HCT116 (cell line): ENCODE data around the gene CIROP. TPM values are rescaled to one million over a fixed set of nuclear protein-coding genes. Genes with fewer than 3 reads are reported as not detected.

ENCODE experiments used
- ATAC-seq: fragments of 200-7000 bp; cut with Tn5 transposase; 2 replicates; pipeline ENCODE4 v1.9.1; 2020; ENCODE audit warnings: mild to moderate bottlenecking, moderate library complexity
- BruUV-seq: library from RNA; stranded (reverse); fragments of 400-500 nt; replicated peaks from 2 replicates; lab custom pipeline; 2021; lab: Mats Ljungman, UMichigan
- CTCF ChIA-PET: fragments of 300-600 bp; sonication (Branson Sonifier 250); formaldehyde crosslinking; loops from one replicate; lab custom pipeline; 2021; ENCODE audit warnings: antibody characterized with exemption; lab: Charles Lee
- POLR2A ChIA-PET: fragments of 300-600, 350-600 bp; sonication (Branson Sonifier 250); formaldehyde crosslinking; loops from one replicate; lab custom pipeline; 2021; ENCODE audit warnings: antibody characterized with exemption; lab: Charles Lee
- RAD21 ChIA-PET, 2 experiments: fragments of 300-600 bp; sonication (Branson Sonifier 250); formaldehyde crosslinking; loops; one replicate each; lab custom pipeline; 2023; ENCODE audit warnings: low total read pairs in 2 of 2; ENCODE audit not compliant: uncharacterized antibody in 2 of 2, unreplicated experiment in 2 of 2, low non-redundant PET in 1 of 2; lab: Charles Lee
- DNase-seq: peaks from one replicate; pipeline ENCODE4 v3.0.0-alpha.2; 2010; ENCODE audit warnings: low read depth, low spot score
- H2AFZ ChIP-seq: fragments of 200-600 bp; shearing (Covaris generic), sonication (generic); 2 replicates; pipeline ENCODE4 v1.6.1; 2017; ENCODE audit warnings: low read depth, mixed run types, mixed read lengths, antibody characterized with exemption, low read length; ENCODE audit not compliant: poor library complexity, severe bottlenecking
- H3K27ac ChIP-seq: 2 replicates; pipeline ENCODE4 v1.5.1; 2012; ENCODE audit warnings: low read depth, low read length
- H3K27me3 ChIP-seq: fragments of 200-600 bp; sonication (generic); 2 replicates; pipeline ENCODE4 v1.6.1; 2016; ENCODE audit warnings: mixed run types, low read length, mixed read lengths; ENCODE audit not compliant: insufficient read depth
- H3K36me3 ChIP-seq, 2 experiments: fragments of 200-500 bp in 1 of 2; fragments of 200-600 bp in 1 of 2; sonication (Bioruptor generic) in 1 of 2; sonication (generic) in 1 of 2; 2 replicates each; pipeline versions ENCODE4 v1.5.1 to v1.6.1; 2014 to 2016; ENCODE audit warnings: low read length in 2 of 2, inconsistent platforms in 1 of 2, mixed read lengths in 1 of 2, mixed run types in 1 of 2; ENCODE audit not compliant: insufficient read depth in 2 of 2, control insufficient read depth in 1 of 2
- H3K4me1 ChIP-seq, 2 experiments: fragments of 200-600 bp in 1 of 2; sonication (generic) in 1 of 2; 2 replicates each; pipeline versions ENCODE4 v1.5.1 to v1.6.1; 2012 to 2017; ENCODE audit warnings: low read length in 2 of 2, inconsistent platforms in 1 of 2, mild to moderate bottlenecking in 1 of 2, mixed read lengths in 1 of 2, mixed run types in 1 of 2, moderate library complexity in 1 of 2; ENCODE audit not compliant: insufficient read depth in 2 of 2, control insufficient read depth in 1 of 2
- H3K4me2 ChIP-seq: fragments of 200-600 bp; sonication (generic); 2 replicates; pipeline ENCODE4 v1.6.1; 2017; ENCODE audit warnings: mixed run types, low read length, mixed read lengths
- H3K4me3 ChIP-seq, 2 experiments: fragments of 200-600 bp in 1 of 2; sonication (generic) in 1 of 2; replicated peaks in 1 of 2; 2 replicates each; pipeline ENCODE4 v1.5.1; 2011 to 2016; ENCODE audit warnings: low read length in 2 of 2, control low read depth in 1 of 2, low read depth in 1 of 2, mild to moderate bottlenecking in 1 of 2, mixed read lengths in 1 of 2, mixed run types in 1 of 2
- H3K79me2 ChIP-seq: fragments of 200-600 bp; sonication (generic); 2 replicates; pipeline ENCODE4 v1.6.1; 2017; ENCODE audit warnings: mild to moderate bottlenecking, mixed run types, low read length, moderate library complexity, mixed read lengths; ENCODE audit not compliant: insufficient read depth
- H3K9ac ChIP-seq: fragments of 200-600 bp; sonication (generic); 2 replicates; pipeline ENCODE4 v1.6.1; 2016; ENCODE audit warnings: low read length, mixed read lengths
- H3K9me2 ChIP-seq: fragments of 200-600 bp; sonication (generic), shearing (Covaris generic); 2 replicates; pipeline ENCODE4 v1.6.1; 2017; ENCODE audit warnings: mixed run types, mild to moderate bottlenecking, moderate library complexity; ENCODE audit not compliant: insufficient read depth
- H3K9me3 ChIP-seq, 2 experiments: fragments of 200-500 bp in 1 of 2; fragments of 200-600 bp in 1 of 2; sonication (Bioruptor generic) in 1 of 2; sonication (generic) in 1 of 2; 2 replicates each; pipeline ENCODE4 v1.6.1; 2014 to 2017; ENCODE audit warnings: low read length in 2 of 2, mixed read lengths in 2 of 2, inconsistent platforms in 1 of 2, low read depth in 1 of 2, mild to moderate bottlenecking in 1 of 2, mixed run types in 1 of 2, moderate library complexity in 1 of 2; ENCODE audit not compliant: control insufficient read depth in 1 of 2, insufficient read depth in 1 of 2
- H4K20me1 ChIP-seq: fragments of 200-600 bp; sonication (generic), shearing (Covaris generic); 2 replicates; pipeline ENCODE4 v1.6.1; 2017; ENCODE audit warnings: mixed run types, mild to moderate bottlenecking, moderate library complexity; ENCODE audit not compliant: insufficient read depth
- CBX3 ChIP-seq: IDR thresholded peaks from 2 replicates; pipeline ENCODE4 v1.6.1; 2012; ENCODE audit warnings: low read depth
- CEBPB ChIP-seq: IDR thresholded peaks from 2 replicates; pipeline ENCODE4 v1.6.1; 2012; ENCODE audit warnings: low read depth
- CTCF ChIP-seq, 3 experiments: fragments of 200-600 bp in 1 of 3; sonication (generic) in 1 of 3; IDR thresholded peaks in 2 of 3; conservative IDR thresholded peaks in 1 of 3; 2 replicates each; pipeline ENCODE4 v1.5.1; 2012 to 2017; ENCODE audit warnings: low read depth in 2 of 3, low read length in 2 of 3, antibody characterized with exemption in 1 of 3, borderline replicate concordance in 1 of 3, control low read depth in 1 of 3, mild to moderate bottlenecking in 1 of 3, mixed read lengths in 1 of 3, mixed run types in 1 of 3, moderate library complexity in 1 of 3; ENCODE audit not compliant: insufficient read depth in 1 of 3
- ELF1 ChIP-seq: IDR thresholded peaks from 2 replicates; pipeline ENCODE4 v1.6.1; 2012; ENCODE audit warnings: low read depth, borderline replicate concordance
- EZH2 ChIP-seq: fragments of 200-600 bp; sonication (generic); IDR thresholded peaks from 2 replicates; pipeline ENCODE4 v1.6.1; 2017; ENCODE audit warnings: antibody characterized with exemption, mixed run types
- EZH2phosphoT487 ChIP-seq: fragments of 200-600 bp; IDR thresholded peaks from 2 replicates; pipeline ENCODE4 v1.6.1; 2018; ENCODE audit warnings: antibody characterized with exemption, borderline replicate concordance
- FOSL1 ChIP-seq: IDR thresholded peaks from 2 replicates; pipeline ENCODE4 v1.6.1; 2012; ENCODE audit warnings: low read depth
- JUND ChIP-seq: IDR thresholded peaks from 2 replicates; pipeline ENCODE4 v1.6.1; 2012
- POLR2AphosphoS5 ChIP-seq: IDR thresholded peaks from 2 replicates; pipeline ENCODE4 v1.6.1; 2011; ENCODE audit warnings: mild to moderate bottlenecking, low read depth, low read length, moderate library complexity
- RAD21 ChIP-seq: IDR thresholded peaks from 2 replicates; pipeline ENCODE4 v1.6.1; 2012; ENCODE audit warnings: low read depth, mild to moderate bottlenecking
- SIN3A ChIP-seq: IDR thresholded peaks from 2 replicates; pipeline ENCODE4 v1.6.1; 2012; ENCODE audit warnings: low read depth
- SP1 ChIP-seq: IDR thresholded peaks from 2 replicates; pipeline ENCODE4 v1.6.1; 2012; ENCODE audit warnings: low read depth
- SRF ChIP-seq: IDR thresholded peaks from 2 replicates; pipeline ENCODE4 v1.6.1; 2012; ENCODE audit warnings: low read depth
- TCF7L2 ChIP-seq: IDR thresholded peaks from 2 replicates; pipeline ENCODE4 v1.7.0; 2011; ENCODE audit warnings: borderline replicate concordance, inconsistent platforms; ENCODE audit not compliant: insufficient read depth, insufficient read length; ENCODE audit errors: extremely low read depth
- ZBTB33 ChIP-seq: IDR thresholded peaks from 2 replicates; pipeline ENCODE4 v1.6.1; 2011; ENCODE audit warnings: mild to moderate bottlenecking, low read length, moderate library complexity; ENCODE audit not compliant: insufficient replicate concordance; ENCODE audit errors: extremely low read depth
- ZFX ChIP-seq: fragments of 450-650 bp; IDR thresholded peaks from 2 replicates; pipeline ENCODE4 v1.6.1; 2017
- intact Hi-C: fragments of 100-400 bp; cut with micrococcal nuclease; formaldehyde crosslinking; loops from 2 replicates; pipeline ENCODE4 v1.10.0; 2022
- total RNA-seq: library from RNA; stranded (reverse); gene quantifications from one replicate; pipeline ENCODE4 v1.2.1, GENCODE V29; 2021; ENCODE audit not compliant: unreplicated experiment
- TF ChIP-seq, protein P1 (sequence below): IDR thresholded peaks from 2 replicates; pipeline ENCODE4 v1.6.1; 2012

The CIROP gene
- total RNA-seq, 1 experiment from 2014 or later: not detected

GRCh38 chr14:23063601-23064000 is 41.2 kb downstream of the CIROP start:
- DNase-seq (no peak), ATAC-seq (no peak)
- H3K9me3 ChIP-seq: no peaks in the 10 kb centered on the region
- peaks cover 62 to 78% of the 10 kb centered on the region in 2 experiments for H3K36me3 ChIP-seq
- no peak overlapping the region for H3K4me2 ChIP-seq
- ChIA-PET CTCF (interaction anchor here (1.9 to 9.9 kb wide), 2 partner anchors 8 to 80 kb away, joined by 6 to 175 read pairs; partner anchors contain the start of gene AJUBA), RAD21 (no interaction called here), POLR2A (no interaction called here)
- H3K9me2 ChIP-seq: no peaks in the 10 kb centered on the region
- H3K27me3 ChIP-seq: no peaks in the 10 kb centered on the region
- no peaks in the 10 kb centered on the region for H4K20me1 ChIP-seq
- TF ChIP-seq JUND: no peak
- BruUV-seq: no TSS peak
- intact Hi-C loops: no loop called here
- H3K27ac ChIP-seq: 0 out of 2 replicates have a peak overlapping the region, but pooled peaks have one; percentile 2
- peaks cover 44% of the 10 kb centered on the region for H3K79me2 ChIP-seq
- H3K4me1 ChIP-seq: peaks cover 19 to 27% of the 10 kb centered on the region in 2 experiments; a peak in 3 of 4 replicates
- no peak overlapping the region for H3K9ac ChIP-seq
- no peak overlapping the region for H3K4me3 ChIP-seq
- no peak overlapping the region for H2AFZ ChIP-seq

DNA sequence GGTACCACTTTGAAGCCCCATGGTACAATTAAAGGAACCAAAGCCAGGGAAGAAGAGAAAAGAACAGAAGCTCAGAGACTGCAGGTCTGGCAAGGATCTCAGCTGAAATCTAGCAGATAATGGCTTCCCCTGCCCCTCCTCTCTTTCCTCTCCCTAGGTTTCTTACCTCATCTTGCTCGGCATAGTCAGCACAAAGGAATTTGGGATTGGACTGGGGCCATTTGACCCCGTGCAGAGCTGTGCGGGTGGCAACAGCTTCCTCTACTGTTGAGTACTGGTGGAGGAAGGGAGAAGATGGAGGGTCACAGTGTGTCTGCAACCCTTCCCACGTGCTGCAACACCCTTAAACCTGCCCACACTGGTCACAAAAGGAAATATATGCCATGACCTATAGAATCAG is 42.8 kb downstream of the CIROP start:
- Histone ChIP-seq H2AFZ (no peak overlapping the region), H3K9me3 (no peaks in the 10 kb centered on the region), H3K79me2 (peaks cover 28% of the 10 kb centered on the region), H3K9me2 (no peaks in the 10 kb centered on the region), H3K4me1 (peaks cover 15 to 35% of the 10 kb centered on the region in 2 experiments; a peak in 3 of 4 replicates), H3K9ac (peak overlapping the region; percentile 21), H3K4me2 (peak overlapping the region; percentile 58), H3K27me3 (no peaks in the 10 kb centered on the region), H3K36me3 (peaks cover 54 to 63% of the 10 kb centered on the region in 2 experiments), H3K27ac (peak overlapping the region; percentile 50), H3K4me3 (peak overlapping the region in 1 of 2 experiments; percentile 19; a peak in 2 of 4 replicates), H4K20me1 (no peaks in the 10 kb centered on the region)
- ChIA-PET CTCF (interaction anchor here (0.9 to 9.9 kb wide), 7 partner anchors 9 to 318 kb away, joined by 3 to 175 read pairs (median 6); partner anchors contain the start of gene AJUBA), RAD21 (interaction anchor here in 1 of 2 experiments (0.8 kb wide), 1 partner anchor 79 kb away, joined by 3 read pairs; the partner anchor contains the start of gene AJUBA), POLR2A (interaction anchor here (0.6 to 2.0 kb wide), 5 partner anchors 9 to 210 kb away, joined by 3 to 9 read pairs (median 3); partner anchors contain the start of genes ACIN1, AJUBA and C14orf119)
- BruUV-seq: no TSS peak
- ATAC-seq: peak; percentile 43
- DNase-seq: peak; percentile 60
- intact Hi-C loops: no loop called here
- TF ChIP-seq ZFX (no peak), TCF7L2 (no peak), EZH2phosphoT487 (no peak), POLR2AphosphoS5 (peak; percentile 49), SRF (no peak), CEBPB (no peak; the same call in 1 of the 2 replicates), FOSL1 (no peak; the same call in 1 of the 2 replicates), JUND (peak; percentile 68), CTCF (IDR thresholded peaks at IDR 0.05 in 2 of 3, conservative IDR thresholded peaks at IDR 0.05 in 1 of 3; ENCODE audit: borderline replicate concordance in 1 of 3, insufficient read depth in 1 of 3, low read depth in 2 of 3, low read length in 2 of 3) (no peak), SIN3A (no peak; the same call in 1 of the 2 replicates), CBX3 (no peak; the same call in 1 of the 2 replicates), EZH2 (no peak), SP1 (no peak; the same call in 1 of the 2 replicates), ELF1 (no peak), ZBTB33 (no peak), RAD21 (no peak)
- TF ChIP-seq, protein P1, sequence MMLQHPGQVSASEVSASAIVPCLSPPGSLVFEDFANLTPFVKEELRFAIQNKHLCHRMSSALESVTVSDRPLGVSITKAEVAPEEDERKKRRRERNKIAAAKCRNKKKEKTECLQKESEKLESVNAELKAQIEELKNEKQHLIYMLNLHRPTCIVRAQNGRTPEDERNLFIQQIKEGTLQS: no peak
